Measurements from ENCODE around the gene CARM1. TPM values are rescaled to one million over a fixed set of nuclear protein-coding genes. Genes with fewer than 3 reads are reported as not detected.
A peak's percentile ranks its signal among the peaks of the same experiment; 100 is the strongest.

CARM1 gene
- total RNA-seq, 5 donors from 2014 or later (not counting 1 experiment from before 2014, with no cell fraction given): 22.3 to 35.2 (median 30.8) TPM

DNA sequence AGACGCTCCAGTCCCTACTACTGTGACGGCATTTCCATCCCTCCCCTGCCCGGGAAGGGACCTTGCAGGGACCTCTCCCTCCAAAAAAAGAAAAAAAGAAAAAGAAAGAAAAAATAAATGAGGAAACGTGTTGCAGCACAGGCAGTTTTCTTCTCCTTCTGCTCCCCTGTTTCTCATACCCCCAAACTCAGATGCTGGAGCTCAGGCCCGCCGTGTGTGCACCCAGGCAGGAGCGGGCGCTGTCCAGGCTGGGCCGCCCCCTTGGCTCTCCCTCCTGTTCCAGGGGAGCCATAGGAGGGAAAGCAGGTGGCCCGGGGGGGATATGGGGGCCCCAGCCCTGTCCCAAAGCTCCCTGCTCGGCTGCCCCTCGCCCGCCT, 51.3 kb downstream of the CARM1 start:
- no peak for DNase-seq
- Mint-ChIP-seq H3K27ac (no peak overlapping the region), H3K4me3 (no peak overlapping the region), H3K27me3 (no peaks in the 10 kb centered on the region), H3K36me3 (peaks cover 8% of the 10 kb centered on the region), H3K9me3 (no peaks in the 10 kb centered on the region), H3K4me1 (peaks cover 4 to 11% (median 4%) of the 10 kb centered on the region in 3 donors)
- Histone ChIP-seq H3K27me3 (replicated peaks in 1 of 2; ENCODE audit: control insufficient read depth in 2 of 2, extremely low read depth in 1 of 2, insufficient read depth in 2 of 2, low read length in 1 of 2) (no peaks in the 10 kb centered on the region), H3K27ac (ENCODE audit: low read length) (no peak overlapping the region), H3K9me3 (no peaks in the 10 kb centered on the region), H3K4me1 (ENCODE audit: control insufficient read depth in 1 of 2, extremely low read depth in 1 of 2, insufficient read depth in 2 of 2, low read length in 2 of 2) (peaks cover 0 to 6% of the 10 kb centered on the region in 2 experiments), H3K4me3 (ENCODE audit: control insufficient read depth in 1 of 2, extremely low read depth in 1 of 2, low read length in 1 of 2) (no peak overlapping the region), H3K36me3 (ENCODE audit: control insufficient read depth in 2 of 2, extremely low read depth in 1 of 2, insufficient read depth in 1 of 2, low read length in 1 of 2) (peaks cover 23 to 42% of the 10 kb centered on the region in 2 donors)
- POLR2A ChIA-PET: no interaction called here
- 80% methylated on average over 1 of the region's 13 CpGs for WGBS (ENCODE audit: insufficient coverage)
- CTCF ChIA-PET: no interaction called here
- ATAC-seq (replicated peaks in 1 of 4): no peak

DNA sequence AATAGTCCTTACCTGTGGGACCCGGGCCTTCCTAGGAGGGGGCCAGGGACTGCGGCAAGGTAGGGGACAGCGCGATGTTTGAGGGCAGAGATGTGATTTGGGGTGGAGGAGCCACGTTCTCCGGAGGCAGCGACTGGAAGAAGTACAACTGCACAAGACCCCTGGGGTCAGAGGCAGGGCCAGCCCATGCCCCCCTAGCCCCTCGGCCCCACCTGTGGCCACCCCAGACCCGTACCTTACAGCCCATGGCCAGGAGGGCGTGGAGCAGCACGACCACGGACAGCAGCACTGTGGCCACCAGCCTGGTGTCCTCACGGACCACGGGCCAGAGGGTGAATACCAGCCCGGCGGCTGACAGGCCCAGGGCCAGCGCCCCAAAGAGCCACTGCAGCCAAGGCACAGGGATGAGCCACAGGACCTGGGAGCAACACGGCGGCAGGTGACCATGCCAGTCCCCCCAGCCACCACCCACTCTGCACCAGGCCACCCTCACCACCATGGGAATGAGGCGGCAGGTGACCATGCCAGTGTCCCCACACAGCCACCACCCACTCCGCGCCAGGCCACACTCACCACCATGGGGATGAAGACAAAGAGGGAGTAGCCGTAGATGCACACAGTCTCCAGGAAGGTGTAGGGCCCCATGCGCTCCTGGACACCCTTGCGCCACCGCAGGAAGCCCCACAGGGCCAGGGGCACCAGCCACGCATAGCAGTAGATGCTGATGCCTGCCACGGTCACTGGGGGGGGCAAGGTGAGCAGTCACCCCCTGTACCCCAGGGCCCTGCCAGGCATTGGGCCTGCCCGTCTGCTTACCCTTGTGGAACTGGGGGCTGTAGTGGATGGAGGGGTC, 52.1 kb downstream of the CARM1 start:
- Mint-ChIP-seq H3K27me3 (no peaks in the 10 kb centered on the region), H3K4me1 (peaks cover 10 to 17% (median 10%) of the 10 kb centered on the region in 3 donors), H3K4me3 (no peak overlapping the region), H3K36me3 (peaks cover 8% of the 10 kb centered on the region), H3K27ac (no peak overlapping the region), H3K9me3 (no peaks in the 10 kb centered on the region)
- 98% methylated on average over 17 of the region's 29 CpGs for WGBS (ENCODE audit: insufficient coverage)
- ATAC-seq (replicated peaks in 1 of 4): no peak
- peaks cover 23 to 42% of the 10 kb centered on the region in 2 donors for H3K36me3 ChIP-seq (ENCODE audit: control insufficient read depth in 2 of 2, extremely low read depth in 1 of 2, insufficient read depth in 1 of 2, low read length in 1 of 2)
- peaks cover 2 to 12% of the 10 kb centered on the region in 2 experiments for H3K4me1 ChIP-seq (ENCODE audit: control insufficient read depth in 1 of 2, extremely low read depth in 1 of 2, insufficient read depth in 2 of 2, low read length in 2 of 2)
- H3K9me3 ChIP-seq: no peaks in the 10 kb centered on the region
- DNase-seq: no peak
- POLR2A ChIA-PET: no interaction called here
- CTCF ChIA-PET: no interaction called here
- no peaks in the 10 kb centered on the region for H3K27me3 ChIP-seq (replicated peaks in 1 of 2; ENCODE audit: control insufficient read depth in 2 of 2, extremely low read depth in 1 of 2, insufficient read depth in 2 of 2, low read length in 1 of 2)
- H3K4me3 ChIP-seq (ENCODE audit: control insufficient read depth in 1 of 2, extremely low read depth in 1 of 2, low read length in 1 of 2): no peak overlapping the region
- H3K27ac ChIP-seq (ENCODE audit: low read length): no peak overlapping the region

DNA sequence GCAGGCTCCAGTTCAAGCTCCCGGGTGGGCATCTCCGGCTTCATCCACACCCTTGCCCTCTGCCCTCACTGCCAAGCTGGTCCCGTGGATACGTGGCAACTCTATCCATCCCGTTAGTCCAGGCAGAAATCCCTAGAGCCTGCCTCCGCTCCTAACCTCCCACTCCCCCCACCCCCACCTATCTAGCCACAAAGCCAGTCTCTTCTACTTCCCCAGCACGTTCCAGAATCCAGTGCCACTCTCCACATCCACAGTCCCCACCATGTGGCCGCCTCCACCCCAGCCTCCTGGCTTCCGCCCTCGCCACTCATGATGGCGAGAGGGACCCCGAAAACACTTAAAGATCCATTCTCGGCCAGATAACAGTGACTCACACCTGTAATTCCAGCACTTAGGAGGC, 53.2 kb downstream of the CARM1 start:
- ATAC-seq (replicated peaks in 1 of 4) (no peak), DNase-seq (no peak)
- no peak overlapping the region for H3K4me3 ChIP-seq (ENCODE audit: control insufficient read depth in 1 of 2, extremely low read depth in 1 of 2, low read length in 1 of 2)
- ChIA-PET CTCF (no interaction called here), POLR2A (no interaction called here)
- no peak overlapping the region for H3K4me3 Mint-ChIP-seq
- peaks cover 5 to 18% of the 10 kb centered on the region in 2 experiments for H3K4me1 ChIP-seq (ENCODE audit: control insufficient read depth in 1 of 2, extremely low read depth in 1 of 2, insufficient read depth in 2 of 2, low read length in 2 of 2)
- peak overlapping the region in 1 of 2 donors; percentile 23 for H3K27ac Mint-ChIP-seq
- peaks cover 12 to 17% (median 15%) of the 10 kb centered on the region in 3 donors for H3K4me1 Mint-ChIP-seq
- H3K36me3 Mint-ChIP-seq: peaks cover 8% of the 10 kb centered on the region
- H3K9me3 Mint-ChIP-seq: no peaks in the 10 kb centered on the region
- peaks cover 18 to 40% of the 10 kb centered on the region in 2 donors for H3K36me3 ChIP-seq (ENCODE audit: control insufficient read depth in 2 of 2, extremely low read depth in 1 of 2, insufficient read depth in 1 of 2, low read length in 1 of 2)
- no peaks in the 10 kb centered on the region for H3K9me3 ChIP-seq
- no peaks in the 10 kb centered on the region for H3K27me3 Mint-ChIP-seq
- WGBS (ENCODE audit: insufficient coverage): 93% methylated on average over 12 of the region's 13 CpGs
- no peaks in the 10 kb centered on the region for H3K27me3 ChIP-seq (replicated peaks in 1 of 2; ENCODE audit: control insufficient read depth in 2 of 2, extremely low read depth in 1 of 2, insufficient read depth in 2 of 2, low read length in 1 of 2)
- H3K27ac ChIP-seq (ENCODE audit: low read length): no peak overlapping the region

DNA sequence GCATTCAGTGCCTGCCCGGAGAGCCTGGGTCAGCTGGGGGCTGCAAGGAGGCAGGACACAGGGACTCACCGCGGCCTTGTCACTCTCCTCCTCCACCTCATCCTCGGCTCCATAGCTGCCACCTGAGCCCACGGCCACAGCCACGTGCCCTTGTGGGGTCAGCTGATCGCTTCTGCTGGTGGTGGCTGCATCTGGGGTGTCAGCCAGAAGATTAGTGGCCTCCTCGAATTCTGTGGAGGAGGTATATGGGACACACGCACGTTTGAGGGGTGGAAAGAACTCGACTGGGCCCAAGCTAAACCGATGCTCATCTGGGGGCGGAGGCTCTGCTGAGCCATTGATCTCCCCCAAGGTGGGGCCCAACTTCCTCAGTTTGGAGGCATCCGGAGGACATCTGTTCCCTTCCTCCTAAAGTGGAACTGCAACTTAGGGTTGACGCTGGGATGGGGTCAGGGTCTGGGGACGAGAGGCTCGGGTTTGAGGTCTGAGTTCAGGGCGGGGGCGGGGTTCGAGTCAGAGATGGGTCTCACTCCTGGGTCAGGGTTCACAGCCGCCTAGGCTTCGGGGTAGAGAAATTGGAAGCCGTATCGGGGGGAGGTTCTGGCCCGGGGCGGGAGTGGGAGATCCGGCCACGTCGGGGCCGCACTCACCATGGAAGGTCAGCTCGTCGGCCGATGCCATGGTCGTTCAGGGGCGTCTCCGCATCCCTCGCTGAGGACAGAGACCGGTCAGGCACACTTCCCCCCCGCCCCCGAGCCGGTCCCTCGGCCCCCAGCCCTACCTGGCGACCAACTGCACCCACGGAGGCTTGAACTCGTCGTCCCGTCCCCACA, 56.6 kb downstream of the CARM1 start:
- peaks cover 3 to 26% of the 10 kb centered on the region in 2 donors for H3K36me3 ChIP-seq (ENCODE audit: control insufficient read depth in 2 of 2, extremely low read depth in 1 of 2, insufficient read depth in 1 of 2, low read length in 1 of 2)
- peak overlapping the region; percentile 58 to 79 for H3K4me3 ChIP-seq (ENCODE audit: control insufficient read depth in 1 of 2, extremely low read depth in 1 of 2, low read length in 1 of 2)
- ATAC-seq (replicated peaks in 1 of 4): peak in 3 of 4 experiments; percentile 3 to 6 (median 4)
- under 1% methylated on average over 34 of the region's 47 CpGs for WGBS (ENCODE audit: insufficient coverage)
- peaks cover 13 to 36% of the 10 kb centered on the region in 2 experiments for H3K4me1 ChIP-seq (ENCODE audit: control insufficient read depth in 1 of 2, extremely low read depth in 1 of 2, insufficient read depth in 2 of 2, low read length in 2 of 2)
- Mint-ChIP-seq H3K4me3 (peak overlapping the region; percentile 90 to 92 (median 91)), H3K9me3 (no peaks in the 10 kb centered on the region), H3K36me3 (peaks cover 5% of the 10 kb centered on the region), H3K4me1 (peaks cover 17 to 31% (median 27%) of the 10 kb centered on the region in 3 donors), H3K27ac (peak overlapping the region; percentile 87 to 93), H3K27me3 (no peaks in the 10 kb centered on the region)
- no peaks in the 10 kb centered on the region for H3K9me3 ChIP-seq
- peak overlapping the region; percentile 59 for H3K27ac ChIP-seq (ENCODE audit: low read length)
- POLR2A ChIA-PET: interaction anchor here in 1 of 2 donors (0.6 kb wide), 1 partner anchor 133 kb away, joined by 3 read pairs; no protein-coding TSS in a partner anchor
- CTCF ChIA-PET: interaction anchor here in 1 of 2 donors (0.5 kb wide), 1 partner anchor 225 kb away, joined by 8 read pairs; no protein-coding TSS in a partner anchor
- H3K27me3 ChIP-seq (replicated peaks in 1 of 2; ENCODE audit: control insufficient read depth in 2 of 2, extremely low read depth in 1 of 2, insufficient read depth in 2 of 2, low read length in 1 of 2): no peaks in the 10 kb centered on the region
- peak in 4 of 35 experiments; percentile 10 to 31 (median 12) for DNase-seq

DNA sequence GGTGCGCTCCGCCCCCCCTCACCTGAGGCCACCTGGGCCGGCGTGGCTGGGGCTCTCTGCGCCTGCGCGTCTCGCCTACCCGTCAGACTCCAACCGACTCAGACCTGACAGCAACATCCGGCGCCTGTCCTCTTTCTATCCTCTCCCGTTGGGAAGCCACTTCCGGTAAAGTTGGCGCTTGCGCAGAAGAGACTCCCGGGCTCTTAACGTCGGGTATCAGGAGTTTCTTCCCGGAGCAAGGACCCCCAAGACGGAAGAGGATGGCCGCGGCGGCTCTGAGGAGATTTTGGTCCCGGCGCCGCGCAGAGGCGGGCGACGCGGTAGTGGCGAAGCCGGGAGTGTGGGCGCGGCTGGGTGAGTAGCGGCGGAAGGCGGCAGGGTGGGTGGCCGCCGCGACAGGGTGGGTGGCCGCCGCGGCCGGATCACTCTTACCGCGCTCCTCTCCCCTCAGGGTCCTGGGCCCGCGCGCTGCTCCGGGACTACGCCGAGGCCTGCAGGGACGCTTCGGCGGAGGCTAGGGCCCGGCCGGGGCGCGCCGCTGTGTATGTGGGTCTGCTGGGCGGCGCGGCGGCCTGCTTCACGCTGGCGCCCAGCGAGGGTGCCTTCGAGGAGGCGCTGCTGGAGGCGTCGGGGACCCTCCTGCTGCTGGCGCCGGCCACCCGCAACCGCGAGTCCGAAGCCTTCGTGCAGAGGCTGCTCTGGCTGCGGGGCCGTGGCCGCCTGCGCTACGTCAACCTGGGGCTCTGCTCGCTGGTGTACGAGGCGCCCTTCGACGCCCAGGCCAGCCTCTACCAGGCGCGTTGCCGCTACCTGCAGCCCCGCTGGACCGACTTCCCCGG, 57.4 kb downstream of the CARM1 start, which contains the start of the genes TIMM29 and YIPF2:
Gene TIMM29 (plus strand): TSS at position 249 of the 839 bp plus-strand sequence. CDS start 12 bp downstream, at position 261.
Gene YIPF2 (minus strand): TSS at position 77 of the 839 bp plus-strand sequence. CDS start 229 bp downstream, outside the sequence.
- no peaks in the 10 kb centered on the region for H3K9me3 ChIP-seq
- peak within 1 kb of the TSS; percentile 90 to 92 (median 91) for H3K4me3 Mint-ChIP-seq

More for the DNA sequence above, 57.4 kb downstream of the CARM1 start, which contains the start of the genes TIMM29 and YIPF2:
- DNase-seq (peak; percentile 83 to 96 (median 89)), ATAC-seq (replicated peaks in 1 of 4) (peak; percentile 86 to 93 (median 89))
- Histone ChIP-seq H3K27me3 (replicated peaks in 1 of 2; ENCODE audit: control insufficient read depth in 2 of 2, extremely low read depth in 1 of 2, insufficient read depth in 2 of 2, low read length in 1 of 2) (no peaks in the 10 kb centered on the region), H3K27ac (ENCODE audit: low read length) (peak within 1 kb of the TSS; percentile 59), H3K36me3 (ENCODE audit: control insufficient read depth in 2 of 2, extremely low read depth in 1 of 2, insufficient read depth in 1 of 2, low read length in 1 of 2) (peaks cover 3 to 20% of the 10 kb centered on the region in 2 donors), H3K4me1 (ENCODE audit: control insufficient read depth in 1 of 2, extremely low read depth in 1 of 2, insufficient read depth in 2 of 2, low read length in 2 of 2) (peaks cover 13 to 36% of the 10 kb centered on the region in 2 experiments), H3K4me3 (ENCODE audit: control insufficient read depth in 1 of 2, extremely low read depth in 1 of 2, low read length in 1 of 2) (peak within 1 kb of the TSS; percentile 58 to 79)
- CTCF ChIA-PET: no interaction called here
- Mint-ChIP-seq H3K36me3 (peaks cover 5% of the 10 kb centered on the region), H3K9me3 (no peaks in the 10 kb centered on the region), H3K27ac (peak within 1 kb of the TSS; percentile 87 to 93), H3K27me3 (no peaks in the 10 kb centered on the region), H3K4me1 (peaks cover 17 to 31% (median 27%) of the 10 kb centered on the region in 3 donors)
- POLR2A ChIA-PET: interaction anchor here in 1 of 2 donors (0.6 kb wide), 1 partner anchor 410 kb away, joined by 3 read pairs; no protein-coding TSS in a partner anchor
- under 1% methylated on average over 93 of the region's 96 CpGs for WGBS (ENCODE audit: insufficient coverage)

Measured in T-cell (primary cell).